ENCODE measurements around the gene SEMA6D.

Gene SEMA6D

GRCh38 chr15:47728426-47728825 is 11.1 kb downstream of the SEMA6D start:
- no peak for TF ChIP-seq CTCF (IDR thresholded peaks at IDR 0.05; ENCODE audit: extremely low read depth, insufficient read depth, missing control alignments)
- in situ Hi-C loops (cut with MboI; ENCODE audit: low pct_unique_long_range_greater_than_20kb, low sequenced_read_pairs, unreplicated experiment), result no loop called here
- no peak for DNase-seq (ENCODE audit: low spot score)

GRCh38 chr15:47728886-47729285 is 11.6 kb downstream of the SEMA6D start:
- in situ Hi-C loops (cut with MboI; ENCODE audit: low pct_unique_long_range_greater_than_20kb, low sequenced_read_pairs, unreplicated experiment), result no loop called here
- no peak for DNase-seq (ENCODE audit: low spot score)
- no peak for TF ChIP-seq CTCF (IDR thresholded peaks at IDR 0.05; ENCODE audit: extremely low read depth, insufficient read depth, missing control alignments)

- DNase-seq (ENCODE audit: low spot score), result no peak
- in situ Hi-C loops (cut with MboI; ENCODE audit: low pct_unique_long_range_greater_than_20kb, low sequenced_read_pairs, unreplicated experiment), result no loop called here
- no peak for TF ChIP-seq CTCF (IDR thresholded peaks at IDR 0.05; ENCODE audit: extremely low read depth, insufficient read depth, missing control alignments)
Measured at GRCh38 chr15:47731230-47731629, 13.9 kb downstream of the SEMA6D start.

- in situ Hi-C loops (cut with MboI; ENCODE audit: low pct_unique_long_range_greater_than_20kb, low sequenced_read_pairs, unreplicated experiment), result no loop called here
- TF ChIP-seq CTCF (IDR thresholded peaks at IDR 0.05; ENCODE audit: extremely low read depth, insufficient read depth, missing control alignments), result no peak
- DNase-seq (ENCODE audit: low spot score), result no peak
Measured at GRCh38 chr15:47732248-47732647, 14.9 kb downstream of the SEMA6D start.

- no peak for TF ChIP-seq CTCF (IDR thresholded peaks at IDR 0.05; ENCODE audit: extremely low read depth, insufficient read depth, missing control alignments)
- DNase-seq (ENCODE audit: low spot score), result no peak
- in situ Hi-C loops (cut with MboI; ENCODE audit: low pct_unique_long_range_greater_than_20kb, low sequenced_read_pairs, unreplicated experiment), result no loop called here
Measured at GRCh38 chr15:47733085-47733484, 15.8 kb downstream of the SEMA6D start.

- TF ChIP-seq CTCF (IDR thresholded peaks at IDR 0.05; ENCODE audit: extremely low read depth, insufficient read depth, missing control alignments), result no peak
- in situ Hi-C loops (cut with MboI; ENCODE audit: low pct_unique_long_range_greater_than_20kb, low sequenced_read_pairs, unreplicated experiment), result no loop called here
- DNase-seq (ENCODE audit: low spot score), result no peak
Measured at GRCh38 chr15:47736143-47736786, 19.0 kb downstream of the SEMA6D start.
